ENCODE results near the gene EMD. TPM values are rescaled to one million over a fixed set of nuclear protein-coding genes. Genes with fewer than 3 reads are reported as not detected.

The EMD gene
- total and polyA plus RNA-seq, 7 donors: 61.1 to 101 (median 78.2) TPM

- H3K36me3 ChIP-seq (ENCODE audit: insufficient read depth in 1 of 2, low read depth in 1 of 2): no peaks in the 10 kb centered on the region
Observed at GRCh38 chrX:154374313-154375155, 4.6 kb upstream of the EMD start, which contains the start of gene FLNA. Gene FLNA, minus strand, starts transcription at chrX:154374634. Its CDS starts 3,389 bp downstream, at chrX:154371245.

GRCh38 chrX:154375156-154375504 lies 4.0 kb upstream of the EMD start:
- peak overlapping the region; percentile 72 for H3K27ac ChIP-seq
- H3K4me3 ChIP-seq: peak overlapping the region; percentile 62
- H3K9me3 ChIP-seq: no peaks in the 10 kb centered on the region
- 67 to 77% (median 72%) methylated on average over 10 of the region's 10 CpGs for WGBS, 3 donors
- peaks cover 5% of the 10 kb centered on the region for H3K4me1 ChIP-seq
- no peaks in the 10 kb centered on the region for H3K36me3 ChIP-seq (ENCODE audit: insufficient read depth in 1 of 2, low read depth in 1 of 2)
- no peak for DNase-seq
- no peak for ATAC-seq
- TF ChIP-seq CTCF (IDR thresholded peaks at IDR 0.05): no peak
- no peaks in the 10 kb centered on the region for H3K27me3 ChIP-seq (ENCODE audit: insufficient read depth in 3 of 3, low read length in 2 of 3)
- intact Hi-C loops (cut with DNase I): loop anchor here in 1 of 2 donors (2.0 kb wide), 1 partner anchor 160 kb away; no protein-coding TSS in a partner anchor

More at GRCh38 chrX:154374313-154375155, 4.6 kb upstream of the EMD start, which contains the start of gene FLNA:
- intact Hi-C loops (cut with DNase I): loop anchor here in 1 of 2 donors (2.0 kb wide), 1 partner anchor 160 kb away; no protein-coding TSS in a partner anchor
- peak; percentile 49 to 64 for DNase-seq
- Histone ChIP-seq H3K9me3 (no peaks in the 10 kb centered on the region), H3K4me1 (peaks cover 5% of the 10 kb centered on the region), H3K4me3 (peak within 1 kb of the TSS; percentile 62), H3K27me3 (ENCODE audit: insufficient read depth in 3 of 3, low read length in 2 of 3) (no peaks in the 10 kb centered on the region), H3K27ac (peak within 1 kb of the TSS; percentile 72)
- 5 to 35% (median 12%) methylated on average over 33 to 91 of the region's 95 CpGs for WGBS, 3 donors
- ATAC-seq: no peak
- peak; percentile 23 for TF ChIP-seq CTCF (IDR thresholded peaks at IDR 0.05)

GRCh38 chrX:154376774-154377173 lies 2.3 kb upstream of the EMD start:
- 72 to 100% (median 86%) methylated on average over 2 to 3 of the region's 3 CpGs for whole genome bisulfite sequencing, 3 donors
- no peak overlapping the region for H3K4me3 ChIP-seq
- peak overlapping the region; percentile 88 for H3K27ac ChIP-seq
- intact Hi-C loops (cut with DNase I): no loop called here
- peaks cover 5% of the 10 kb centered on the region for H3K4me1 ChIP-seq
- ATAC-seq: no peak
- H3K27me3 ChIP-seq (ENCODE audit: insufficient read depth in 3 of 3, low read length in 2 of 3): no peaks in the 10 kb centered on the region
- no peak for TF ChIP-seq CTCF (IDR thresholded peaks at IDR 0.05)
- no peak for DNase-seq
- H3K9me3 ChIP-seq: no peaks in the 10 kb centered on the region
- peaks cover 0 to 2% of the 10 kb centered on the region in 2 donors for H3K36me3 ChIP-seq (ENCODE audit: insufficient read depth in 1 of 2, low read depth in 1 of 2)

GRCh38 chrX:154378059-154378798 lies 866 bp upstream of the EMD start:
- intact Hi-C loops (cut with DNase I): no loop called here
- 0 to 42% (median 1%) methylated on average over 21 to 79 of the region's 79 CpGs for WGBS, 3 donors
- peaks cover 0 to 5% of the 10 kb centered on the region in 2 donors for H3K36me3 ChIP-seq (ENCODE audit: insufficient read depth in 1 of 2, low read depth in 1 of 2)
- ATAC-seq (peak; percentile 0 to 4 (median 2)), DNase-seq (peak; percentile 67 to 76)
- peak overlapping the region; percentile 64 for H3K4me3 ChIP-seq
- H3K4me1 ChIP-seq: peaks cover 5% of the 10 kb centered on the region
- H3K27ac ChIP-seq: peak overlapping the region; percentile 88
- TF ChIP-seq CTCF (IDR thresholded peaks at IDR 0.05): no peak
- no peaks in the 10 kb centered on the region for H3K9me3 ChIP-seq
- H3K27me3 ChIP-seq (ENCODE audit: insufficient read depth in 3 of 3, low read length in 2 of 3): no peaks in the 10 kb centered on the region
